ENCODE measurements around the gene MTMR3. TPM values are rescaled to one million over a fixed set of nuclear protein-coding genes. Genes with fewer than 3 reads are reported as not detected.

The MTMR3 gene
- total RNA-seq, 1 donor from 2014 or later = 36.9 TPM

DNA sequence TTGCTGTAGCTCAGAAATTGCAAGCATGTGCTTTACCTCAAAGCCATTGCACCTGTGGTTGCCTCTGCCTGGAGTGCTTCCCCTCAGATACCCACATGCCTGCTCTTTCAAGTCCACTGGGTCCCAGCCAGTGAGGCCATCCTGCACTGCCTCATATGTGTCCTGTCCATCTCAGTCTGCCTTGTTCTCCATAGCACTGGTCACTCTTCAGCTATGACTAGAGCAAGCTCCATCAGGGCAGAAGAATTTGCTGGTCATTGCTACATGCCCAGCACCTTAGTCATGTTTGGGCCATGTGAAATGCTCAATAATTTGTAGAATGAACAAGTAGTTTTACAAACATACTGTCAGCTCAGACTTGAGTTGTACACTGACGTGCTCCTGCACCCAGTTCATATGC, 132.9 kb downstream of the MTMR3 start:
- H3K36me3 Mint-ChIP-seq (ENCODE audit: low read depth) = peaks cover 33% of the 10 kb centered on the region
- H3K4me1 Mint-ChIP-seq (ENCODE audit: low read depth) = no peaks in the 10 kb centered on the region
- TF ChIP-seq, protein P1, sequence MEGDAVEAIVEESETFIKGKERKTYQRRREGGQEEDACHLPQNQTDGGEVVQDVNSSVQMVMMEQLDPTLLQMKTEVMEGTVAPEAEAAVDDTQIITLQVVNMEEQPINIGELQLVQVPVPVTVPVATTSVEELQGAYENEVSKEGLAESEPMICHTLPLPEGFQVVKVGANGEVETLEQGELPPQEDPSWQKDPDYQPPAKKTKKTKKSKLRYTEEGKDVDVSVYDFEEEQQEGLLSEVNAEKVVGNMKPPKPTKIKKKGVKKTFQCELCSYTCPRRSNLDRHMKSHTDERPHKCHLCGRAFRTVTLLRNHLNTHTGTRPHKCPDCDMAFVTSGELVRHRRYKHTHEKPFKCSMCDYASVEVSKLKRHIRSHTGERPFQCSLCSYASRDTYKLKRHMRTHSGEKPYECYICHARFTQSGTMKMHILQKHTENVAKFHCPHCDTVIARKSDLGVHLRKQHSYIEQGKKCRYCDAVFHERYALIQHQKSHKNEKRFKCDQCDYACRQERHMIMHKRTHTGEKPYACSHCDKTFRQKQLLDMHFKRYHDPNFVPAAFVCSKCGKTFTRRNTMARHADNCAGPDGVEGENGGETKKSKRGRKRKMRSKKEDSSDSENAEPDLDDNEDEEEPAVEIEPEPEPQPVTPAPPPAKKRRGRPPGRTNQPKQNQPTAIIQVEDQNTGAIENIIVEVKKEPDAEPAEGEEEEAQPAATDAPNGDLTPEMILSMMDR (IDR thresholded peaks at IDR 0.05) = no peak
- no peak overlapping the region for H3K4me3 Mint-ChIP-seq (ENCODE audit: unreplicated experiment)
- no peaks in the 10 kb centered on the region for H3K27me3 Mint-ChIP-seq (ENCODE audit: low read depth)
- no peak for DNase-seq (ENCODE audit: low spot score)
- no peaks in the 10 kb centered on the region for H3K9me3 Mint-ChIP-seq (ENCODE audit: low read depth)
- no peak overlapping the region for H3K27ac Mint-ChIP-seq (ENCODE audit: unreplicated experiment)

DNA sequence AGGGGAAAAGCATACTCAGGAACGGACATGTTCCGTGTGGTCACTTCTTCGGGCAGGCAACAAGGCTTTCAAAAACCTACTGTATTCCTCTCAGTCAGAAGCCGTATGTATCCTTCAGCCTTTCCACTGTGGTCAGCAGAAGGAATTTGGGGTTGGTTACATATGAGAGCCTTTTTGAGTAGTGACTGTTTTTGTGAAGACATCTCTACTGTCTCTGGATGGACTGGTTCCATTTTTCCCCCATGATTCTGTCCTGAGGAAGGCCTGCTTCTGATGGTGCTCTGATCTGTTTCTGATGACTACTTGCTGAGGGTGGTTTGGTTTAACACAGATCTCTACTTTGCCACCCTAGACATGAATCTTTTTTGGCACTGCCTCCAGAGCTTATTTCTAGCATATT, 133.6 kb downstream of the MTMR3 start:
- Mint-ChIP-seq H3K4me1 (ENCODE audit: low read depth) (no peaks in the 10 kb centered on the region), H3K4me3 (ENCODE audit: unreplicated experiment) (no peak overlapping the region), H3K9me3 (ENCODE audit: low read depth) (no peaks in the 10 kb centered on the region), H3K36me3 (ENCODE audit: low read depth) (peaks cover 34% of the 10 kb centered on the region), H3K27me3 (ENCODE audit: low read depth) (no peaks in the 10 kb centered on the region), H3K27ac (ENCODE audit: unreplicated experiment) (no peak overlapping the region)
- no peak for DNase-seq (ENCODE audit: low spot score)
- TF ChIP-seq, protein P1 (IDR thresholded peaks at IDR 0.05) = no peak

DNA sequence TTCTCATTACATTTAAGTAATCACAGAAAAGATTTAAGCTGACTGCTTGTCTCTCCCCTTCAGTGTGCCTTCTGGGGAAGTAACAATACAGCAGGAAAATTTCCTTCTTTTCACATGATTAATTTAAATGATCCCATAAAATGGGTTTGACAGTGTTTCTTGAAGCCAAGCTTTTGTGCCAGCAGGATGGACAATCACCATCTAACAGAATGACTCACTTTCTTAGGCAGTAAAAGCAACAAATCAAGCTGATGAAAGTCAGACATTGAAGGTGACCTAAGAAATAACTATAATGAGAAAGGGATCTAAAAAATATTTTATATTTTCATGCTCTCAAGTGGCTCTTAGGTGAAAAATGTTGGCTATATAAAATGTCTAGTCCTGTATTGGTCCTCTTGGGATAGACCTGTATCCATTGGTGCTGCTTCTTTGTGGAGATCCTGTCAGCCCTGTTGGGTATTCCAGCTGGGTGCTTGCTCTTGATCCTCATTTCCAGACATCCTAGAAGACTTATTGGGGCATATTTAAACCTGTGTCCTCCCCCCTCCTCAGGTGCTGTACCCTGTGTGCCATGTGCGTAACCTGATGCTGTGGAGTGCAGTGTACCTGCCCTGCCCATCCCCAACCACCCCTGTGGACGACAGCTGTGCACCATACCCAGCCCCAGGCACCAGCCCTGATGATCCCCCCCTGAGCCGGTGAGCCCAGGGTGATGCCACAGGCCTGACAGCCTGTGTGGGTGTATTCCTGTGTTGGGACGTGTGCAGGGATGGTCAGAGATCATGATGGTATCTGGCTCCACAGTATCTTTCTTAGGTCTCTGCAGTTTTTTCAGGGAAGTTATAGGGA, 134.6 kb downstream of the MTMR3 start:
- Mint-ChIP-seq H3K4me3 (ENCODE audit: unreplicated experiment) (no peak overlapping the region), H3K9me3 (ENCODE audit: low read depth) (no peaks in the 10 kb centered on the region), H3K4me1 (ENCODE audit: low read depth) (no peaks in the 10 kb centered on the region), H3K27me3 (ENCODE audit: low read depth) (no peaks in the 10 kb centered on the region), H3K27ac (ENCODE audit: unreplicated experiment) (no peak overlapping the region), H3K36me3 (ENCODE audit: low read depth) (peaks cover 39% of the 10 kb centered on the region)
- TF ChIP-seq, protein P1 (IDR thresholded peaks at IDR 0.05) = no peak
- DNase-seq (ENCODE audit: low spot score) = no peak

DNA sequence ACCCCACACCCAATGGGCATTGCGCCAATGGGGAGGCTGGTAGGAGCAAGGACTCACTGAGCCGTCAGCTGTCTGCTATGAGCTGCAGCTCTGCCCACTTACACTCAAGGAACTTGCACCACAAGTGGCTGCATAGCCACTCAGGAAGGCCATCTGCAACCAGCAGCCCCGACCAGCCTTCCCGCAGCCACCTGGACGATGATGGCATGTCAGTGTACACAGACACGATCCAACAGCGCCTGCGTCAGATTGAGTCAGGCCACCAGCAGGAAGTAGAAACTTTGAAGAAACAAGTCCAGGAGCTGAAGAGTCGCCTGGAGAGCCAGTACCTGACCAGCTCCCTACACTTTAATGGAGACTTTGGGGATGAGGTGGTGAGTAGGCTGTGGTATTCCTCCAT, 137.5 kb downstream of the MTMR3 start:
- Mint-ChIP-seq H3K9me3 (ENCODE audit: low read depth) (no peaks in the 10 kb centered on the region), H3K4me3 (ENCODE audit: unreplicated experiment) (no peak overlapping the region), H3K27ac (ENCODE audit: unreplicated experiment) (no peak overlapping the region), H3K4me1 (ENCODE audit: low read depth) (no peaks in the 10 kb centered on the region), H3K27me3 (ENCODE audit: low read depth) (no peaks in the 10 kb centered on the region), H3K36me3 (ENCODE audit: low read depth) (peaks cover 46% of the 10 kb centered on the region)
- TF ChIP-seq, protein P1 (IDR thresholded peaks at IDR 0.05) = no peak
- no peak for DNase-seq (ENCODE audit: low spot score)

DNA sequence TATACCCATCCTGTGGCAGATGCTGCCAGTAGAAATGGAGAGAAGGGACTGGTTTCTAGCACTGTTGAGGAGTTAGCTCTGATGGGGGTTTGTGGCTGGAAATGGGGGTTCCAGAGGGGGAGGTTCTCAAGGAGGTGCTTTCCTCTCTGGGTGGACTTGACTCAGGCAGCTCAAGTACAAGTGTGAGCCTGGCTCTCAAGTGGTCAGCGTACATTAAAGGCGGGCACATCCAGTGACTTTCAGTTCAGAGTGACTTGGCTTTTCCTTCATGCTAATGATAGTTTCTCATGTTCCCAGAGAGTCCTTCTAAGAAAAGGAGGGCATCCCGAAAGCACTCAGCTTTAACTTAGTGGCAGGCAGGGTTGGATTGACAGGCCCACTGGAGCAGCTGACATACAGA, 138.4 kb downstream of the MTMR3 start:
- no peak overlapping the region for H3K27ac Mint-ChIP-seq (ENCODE audit: unreplicated experiment)
- no peak for DNase-seq (ENCODE audit: low spot score)

More for the DNA sequence above, 138.4 kb downstream of the MTMR3 start:
- Mint-ChIP-seq H3K36me3 (ENCODE audit: low read depth) (peaks cover 46% of the 10 kb centered on the region), H3K9me3 (ENCODE audit: low read depth) (no peaks in the 10 kb centered on the region), H3K4me3 (ENCODE audit: unreplicated experiment) (no peak overlapping the region), H3K27me3 (ENCODE audit: low read depth) (no peaks in the 10 kb centered on the region), H3K4me1 (ENCODE audit: low read depth) (no peaks in the 10 kb centered on the region)
- TF ChIP-seq, protein P1 (IDR thresholded peaks at IDR 0.05) = no peak
